ENCODE results near the gene RUVBL2.

DNA sequence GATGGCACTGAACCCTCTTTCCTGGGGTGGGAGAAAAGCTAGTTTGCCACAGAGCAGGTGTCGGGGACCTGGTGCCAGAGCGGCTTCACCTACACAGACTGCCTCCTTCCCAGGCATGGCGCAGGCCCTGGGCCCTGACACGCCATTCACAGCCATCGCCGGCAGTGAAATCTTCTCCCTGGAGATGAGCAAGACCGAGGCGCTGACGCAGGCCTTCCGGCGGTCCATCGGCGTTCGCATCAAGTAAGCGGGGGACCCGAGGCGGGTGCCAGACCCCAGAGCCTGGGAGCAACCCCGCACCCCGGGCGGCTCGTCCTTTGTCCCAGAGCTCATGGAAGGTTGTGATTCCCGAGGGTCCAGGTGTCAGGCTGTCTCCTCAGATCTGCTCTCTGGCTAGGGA is 13.2 kb downstream of the RUVBL2 start:
- TF ChIP-seq CTCF (IDR thresholded peaks at IDR 0.05), result no peak
- no peak for TF ChIP-seq EP300 (IDR thresholded peaks at IDR 0.05)
- TF ChIP-seq POLR2AphosphoS5 (IDR thresholded peaks at IDR 0.05), result no peak
- no peak for TF ChIP-seq POLR2A (IDR thresholded peaks at IDR 0.05)
